Measurements from ENCODE around the gene UCK2. TPM values are rescaled to one million over a fixed set of nuclear protein-coding genes. Genes with fewer than 3 reads are reported as not detected.
"Not testable (repeated sequence)": the region's sequence is repeated elsewhere in the genome, so short reads cannot be mapped to it uniquely, and the experiment has no call there.

UCK2 gene
- total RNA-seq, 1 donor from 2014 or later: 44.2 TPM

GRCh38 chr1:165799387-165799786, 28.0 kb upstream of the UCK2 start:
- Mint-ChIP-seq H3K4me1 (ENCODE audit: low read depth) (no peaks in the 10 kb centered on the region), H3K9me3 (ENCODE audit: low read depth) (peaks cover 18% of the 10 kb centered on the region), H3K4me3 (ENCODE audit: unreplicated experiment) (no peak overlapping the region), H3K27me3 (ENCODE audit: low read depth) (peaks cover 1% of the 10 kb centered on the region), H3K36me3 (ENCODE audit: low read depth) (peaks cover 2% of the 10 kb centered on the region), H3K27ac (ENCODE audit: unreplicated experiment) (no peak overlapping the region)
- DNase-seq (ENCODE audit: low spot score): no peak
- TF ChIP-seq CTCF (IDR thresholded peaks at IDR 0.05): no peak

- not testable (repeated sequence) for H3K27me3 Mint-ChIP-seq (ENCODE audit: low read depth); H3K4me3 Mint-ChIP-seq (ENCODE audit: unreplicated experiment); DNase-seq (ENCODE audit: low spot score); H3K27ac Mint-ChIP-seq (ENCODE audit: unreplicated experiment); H3K36me3 Mint-ChIP-seq (ENCODE audit: low read depth); H3K4me1 Mint-ChIP-seq (ENCODE audit: low read depth)
- peaks cover 13% of the 10 kb centered on the region for H3K9me3 Mint-ChIP-seq (ENCODE audit: low read depth)
Observed at GRCh38 chr1:165804513-165804912, 22.9 kb upstream of the UCK2 start.

GRCh38 chr1:165807613-165808012, 19.8 kb upstream of the UCK2 start:
- Mint-ChIP-seq H3K9me3 (ENCODE audit: low read depth) (peaks cover 6% of the 10 kb centered on the region), H3K36me3 (ENCODE audit: low read depth) (peaks cover 2% of the 10 kb centered on the region), H3K27ac (ENCODE audit: unreplicated experiment) (no peak overlapping the region), H3K4me3 (ENCODE audit: unreplicated experiment) (no peak overlapping the region), H3K4me1 (ENCODE audit: low read depth) (no peaks in the 10 kb centered on the region), H3K27me3 (ENCODE audit: low read depth) (peaks cover 3% of the 10 kb centered on the region)
- DNase-seq (ENCODE audit: low spot score): no peak
- TF ChIP-seq CTCF (IDR thresholded peaks at IDR 0.05): no peak

- TF ChIP-seq CTCF (IDR thresholded peaks at IDR 0.05): no peak
- no peaks in the 10 kb centered on the region for H3K9me3 Mint-ChIP-seq (ENCODE audit: low read depth)
- H3K27ac Mint-ChIP-seq (ENCODE audit: unreplicated experiment): no peak overlapping the region
- peaks cover 1% of the 10 kb centered on the region for H3K27me3 Mint-ChIP-seq (ENCODE audit: low read depth)
- H3K4me3 Mint-ChIP-seq (ENCODE audit: unreplicated experiment): no peak overlapping the region
- DNase-seq (ENCODE audit: low spot score): no peak
- no peaks in the 10 kb centered on the region for H3K36me3 Mint-ChIP-seq (ENCODE audit: low read depth)
- H3K4me1 Mint-ChIP-seq (ENCODE audit: low read depth): peaks cover 5% of the 10 kb centered on the region
Observed at GRCh38 chr1:165815725-165816124, 11.7 kb upstream of the UCK2 start.

GRCh38 chr1:165816157-165816556, 11.3 kb upstream of the UCK2 start:
- Mint-ChIP-seq H3K4me3 (ENCODE audit: unreplicated experiment) (no peak overlapping the region), H3K27me3 (ENCODE audit: low read depth) (peaks cover 1% of the 10 kb centered on the region), H3K4me1 (ENCODE audit: low read depth) (peaks cover 5% of the 10 kb centered on the region), H3K36me3 (ENCODE audit: low read depth) (no peaks in the 10 kb centered on the region), H3K27ac (ENCODE audit: unreplicated experiment) (no peak overlapping the region), H3K9me3 (ENCODE audit: low read depth) (no peaks in the 10 kb centered on the region)
- no peak for TF ChIP-seq CTCF (IDR thresholded peaks at IDR 0.05)
- DNase-seq (ENCODE audit: low spot score): no peak

GRCh38 chr1:165816826-165817497, 10.5 kb upstream of the UCK2 start:
- H3K27ac Mint-ChIP-seq (ENCODE audit: unreplicated experiment): no peak overlapping the region
- no peak overlapping the region for H3K4me3 Mint-ChIP-seq (ENCODE audit: unreplicated experiment)
- no peaks in the 10 kb centered on the region for H3K27me3 Mint-ChIP-seq (ENCODE audit: low read depth)
- no peak for TF ChIP-seq CTCF (IDR thresholded peaks at IDR 0.05)
- no peaks in the 10 kb centered on the region for H3K9me3 Mint-ChIP-seq (ENCODE audit: low read depth)
- no peaks in the 10 kb centered on the region for H3K36me3 Mint-ChIP-seq (ENCODE audit: low read depth)
- H3K4me1 Mint-ChIP-seq (ENCODE audit: low read depth): peaks cover 5% of the 10 kb centered on the region
- no peak for DNase-seq (ENCODE audit: low spot score)

Data from chondrocyte (in vitro differentiated cells).